ENCODE data around the gene CCDC69. TPM values are rescaled to one million over a fixed set of nuclear protein-coding genes. Genes with fewer than 3 reads are reported as not detected.

The CCDC69 gene
- total RNA-seq: 3.1 and 4.4 TPM in 2 replicates

GRCh38 chr5:151223447-151224264, at the start of gene CCDC69:
Gene CCDC69, minus strand, starts transcription at chr5:151224092. Its CDS starts 122 bp downstream, at chr5:151223970.
- Histone ChIP-seq H3K36me3 (ENCODE audit: control insufficient read depth, insufficient read depth, low read length) (no peaks in the 10 kb centered on the region), H3K4me3 (ENCODE audit: low read depth, low read length) (peak within 1 kb of the TSS; percentile 53), H3K27me3 (ENCODE audit: control insufficient read depth, insufficient read depth, low read length) (peaks cover 2% of the 10 kb centered on the region)
- DNase-seq (ENCODE audit: low read depth): peak; percentile 23
- peak; percentile 24 for TF ChIP-seq CTCF (IDR thresholded peaks at IDR 0.05; ENCODE audit: insufficient read depth, low read length, poor library complexity, severe bottlenecking)

- TF ChIP-seq CTCF (IDR thresholded peaks at IDR 0.05; ENCODE audit: insufficient read depth, low read length, poor library complexity, severe bottlenecking): no peak
- DNase-seq (ENCODE audit: low read depth): no peak
- Histone ChIP-seq H3K27me3 (ENCODE audit: control insufficient read depth, insufficient read depth, low read length) (no peaks in the 10 kb centered on the region), H3K4me3 (ENCODE audit: low read depth, low read length) (no peak overlapping the region), H3K36me3 (ENCODE audit: control insufficient read depth, insufficient read depth, low read length) (no peaks in the 10 kb centered on the region)
Observed at GRCh38 chr5:151271336-151271735, 47.4 kb upstream of the CCDC69 start.

GRCh38 chr5:151270599-151270998, 46.7 kb upstream of the CCDC69 start:
- no peak for TF ChIP-seq CTCF (IDR thresholded peaks at IDR 0.05; ENCODE audit: insufficient read depth, low read length, poor library complexity, severe bottlenecking)
- Histone ChIP-seq H3K4me3 (ENCODE audit: low read depth, low read length) (no peak overlapping the region), H3K36me3 (ENCODE audit: control insufficient read depth, insufficient read depth, low read length) (no peaks in the 10 kb centered on the region), H3K27me3 (ENCODE audit: control insufficient read depth, insufficient read depth, low read length) (no peaks in the 10 kb centered on the region)
- no peak for DNase-seq (ENCODE audit: low read depth)

- no peak for DNase-seq (ENCODE audit: low read depth)
- no peak for TF ChIP-seq CTCF (IDR thresholded peaks at IDR 0.05; ENCODE audit: insufficient read depth, low read length, poor library complexity, severe bottlenecking)
- Histone ChIP-seq H3K4me3 (ENCODE audit: low read depth, low read length) (no peak overlapping the region), H3K36me3 (ENCODE audit: control insufficient read depth, insufficient read depth, low read length) (no peaks in the 10 kb centered on the region), H3K27me3 (ENCODE audit: control insufficient read depth, insufficient read depth, low read length) (no peaks in the 10 kb centered on the region)
Observed at GRCh38 chr5:151267491-151268260, 43.8 kb upstream of the CCDC69 start.

- H3K36me3 ChIP-seq (ENCODE audit: control insufficient read depth, insufficient read depth, low read length): no peaks in the 10 kb centered on the region
- no peak for DNase-seq (ENCODE audit: low read depth)
- no peak overlapping the region for H3K4me3 ChIP-seq (ENCODE audit: low read depth, low read length)
- no peak for TF ChIP-seq CTCF (IDR thresholded peaks at IDR 0.05; ENCODE audit: insufficient read depth, low read length, poor library complexity, severe bottlenecking)
- H3K27me3 ChIP-seq (ENCODE audit: control insufficient read depth, insufficient read depth, low read length): no peaks in the 10 kb centered on the region
Observed at GRCh38 chr5:151264113-151264512, 40.2 kb upstream of the CCDC69 start.
